GM21576 (cell line): Measurements from ENCODE around the gene CARS1.
"Not testable (repeated sequence)": the region's sequence is repeated elsewhere in the genome, so short reads cannot be mapped to it uniquely, and the experiment has no call there.

ENCODE experiments used
- ATAC-seq: cut with Tn5 transposase; IDR thresholded peaks from one replicate; pipeline ENCODE4 v1.9.1; 2021; ENCODE audit warnings: mild to moderate bottlenecking, moderate library complexity; ENCODE audit not compliant: unreplicated experiment

CARS1 gene

GRCh38 chr11:3063876-3064275, 6.7 kb upstream of the CARS1 start:
- ATAC-seq: not testable (repeated sequence)

GRCh38 chr11:3063432-3063831, 6.2 kb upstream of the CARS1 start:
- ATAC-seq: not testable (repeated sequence)

- no peak for ATAC-seq
These were observed 3.3 kb upstream of the CARS1 start for GRCh38 chr11:3060436-3061025.

GRCh38 chr11:3058753-3059664, 1.8 kb upstream of the CARS1 start:
- no peak for ATAC-seq

GRCh38 chr11:3056296-3057068, 741 bp downstream of the CARS1 start:
- no peak for ATAC-seq

GRCh38 chr11:3055891-3056290, 1.3 kb downstream of the CARS1 start:
- no peak for ATAC-seq

GRCh38 chr11:3052567-3052966, 4.7 kb downstream of the CARS1 start:
- ATAC-seq: no peak

GRCh38 chr11:3052109-3052479, 5.1 kb downstream of the CARS1 start:
- no peak for ATAC-seq

GRCh38 chr11:3051196-3052108, 5.8 kb downstream of the CARS1 start:
- ATAC-seq: no peak

GRCh38 chr11:3050386-3051195, 6.6 kb downstream of the CARS1 start:
- ATAC-seq: no peak

GRCh38 chr11:3049430-3050243, 7.6 kb downstream of the CARS1 start:
- ATAC-seq: peak; percentile 94

- no peak for ATAC-seq
These were observed 9.6 kb downstream of the CARS1 start for GRCh38 chr11:3047637-3048036.

GRCh38 chr11:3046641-3047040, 10.6 kb downstream of the CARS1 start:
- ATAC-seq: no peak

- no peak for ATAC-seq
These were observed 11.0 kb downstream of the CARS1 start for GRCh38 chr11:3046190-3046589.

- no peak for ATAC-seq
These were observed 12.3 kb downstream of the CARS1 start for GRCh38 chr11:3044915-3045314.

- ATAC-seq: no peak
These were observed 13.2 kb downstream of the CARS1 start for GRCh38 chr11:3044004-3044403.

GRCh38 chr11:3043315-3043871, 13.8 kb downstream of the CARS1 start:
- no peak for ATAC-seq

GRCh38 chr11:3042496-3043314, 14.5 kb downstream of the CARS1 start:
- no peak for ATAC-seq
